DOHH2 (cell line): ENCODE results near the gene NEK7.

Source experiments
- EZH2phosphoT487 ChIP-seq: fragments of 200-600 bp; sonication (generic); IDR thresholded peaks from 2 replicates; pipeline ENCODE4 v1.6.1; 2017; ENCODE audit warnings: borderline replicate concordance, mild to moderate bottlenecking, antibody characterized with exemption, low read length, moderate library complexity, mixed read lengths
- TF ChIP-seq, protein P1 (sequence below): fragments of 200-600 bp; sonication (generic); IDR thresholded peaks from one replicate; pipeline ENCODE4 v1.5.1; 2014; ENCODE audit warnings: antibody characterized with exemption, mild to moderate bottlenecking, low read depth, low read length; ENCODE audit not compliant: poor library complexity, severe bottlenecking

- TF ChIP-seq, protein P1, sequence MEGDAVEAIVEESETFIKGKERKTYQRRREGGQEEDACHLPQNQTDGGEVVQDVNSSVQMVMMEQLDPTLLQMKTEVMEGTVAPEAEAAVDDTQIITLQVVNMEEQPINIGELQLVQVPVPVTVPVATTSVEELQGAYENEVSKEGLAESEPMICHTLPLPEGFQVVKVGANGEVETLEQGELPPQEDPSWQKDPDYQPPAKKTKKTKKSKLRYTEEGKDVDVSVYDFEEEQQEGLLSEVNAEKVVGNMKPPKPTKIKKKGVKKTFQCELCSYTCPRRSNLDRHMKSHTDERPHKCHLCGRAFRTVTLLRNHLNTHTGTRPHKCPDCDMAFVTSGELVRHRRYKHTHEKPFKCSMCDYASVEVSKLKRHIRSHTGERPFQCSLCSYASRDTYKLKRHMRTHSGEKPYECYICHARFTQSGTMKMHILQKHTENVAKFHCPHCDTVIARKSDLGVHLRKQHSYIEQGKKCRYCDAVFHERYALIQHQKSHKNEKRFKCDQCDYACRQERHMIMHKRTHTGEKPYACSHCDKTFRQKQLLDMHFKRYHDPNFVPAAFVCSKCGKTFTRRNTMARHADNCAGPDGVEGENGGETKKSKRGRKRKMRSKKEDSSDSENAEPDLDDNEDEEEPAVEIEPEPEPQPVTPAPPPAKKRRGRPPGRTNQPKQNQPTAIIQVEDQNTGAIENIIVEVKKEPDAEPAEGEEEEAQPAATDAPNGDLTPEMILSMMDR: no peak
- TF ChIP-seq EZH2phosphoT487: no peak
Measured at GRCh38 chr1:198174297-198174696, 17.5 kb downstream of the NEK7 start.
